ENCODE measurements around the gene ERC2. TPM values are rescaled to one million over a fixed set of nuclear protein-coding genes. Genes with fewer than 3 reads are reported as not detected.

The ERC2 gene
- total RNA-seq, 1 donor: 0.36 TPM

GRCh38 chr3:56424336-56424735, 43.9 kb downstream of the ERC2 start:
- Histone ChIP-seq H3K27me3 (ENCODE audit: insufficient read depth, low read length) (no peaks in the 10 kb centered on the region), H4K20me1 (ENCODE audit: insufficient read depth, low read length) (no peaks in the 10 kb centered on the region), H3K36me3 (ENCODE audit: insufficient read depth, low read length) (no peaks in the 10 kb centered on the region), H3K79me2 (ENCODE audit: insufficient read depth, low read length) (no peaks in the 10 kb centered on the region), H3K27ac (ENCODE audit: low read depth, low read length) (no peak overlapping the region), H3K9me3 (ENCODE audit: low read depth, low read length) (no peaks in the 10 kb centered on the region), H3K4me1 (ENCODE audit: insufficient read depth, low read length) (no peaks in the 10 kb centered on the region), H3K4me3 (ENCODE audit: insufficient read depth, low read length) (no peak overlapping the region), H2AFZ (ENCODE audit: low read length) (no peak overlapping the region), H3K4me2 (ENCODE audit: insufficient read depth, low read length) (no peak overlapping the region)
- TF ChIP-seq, protein P1, sequence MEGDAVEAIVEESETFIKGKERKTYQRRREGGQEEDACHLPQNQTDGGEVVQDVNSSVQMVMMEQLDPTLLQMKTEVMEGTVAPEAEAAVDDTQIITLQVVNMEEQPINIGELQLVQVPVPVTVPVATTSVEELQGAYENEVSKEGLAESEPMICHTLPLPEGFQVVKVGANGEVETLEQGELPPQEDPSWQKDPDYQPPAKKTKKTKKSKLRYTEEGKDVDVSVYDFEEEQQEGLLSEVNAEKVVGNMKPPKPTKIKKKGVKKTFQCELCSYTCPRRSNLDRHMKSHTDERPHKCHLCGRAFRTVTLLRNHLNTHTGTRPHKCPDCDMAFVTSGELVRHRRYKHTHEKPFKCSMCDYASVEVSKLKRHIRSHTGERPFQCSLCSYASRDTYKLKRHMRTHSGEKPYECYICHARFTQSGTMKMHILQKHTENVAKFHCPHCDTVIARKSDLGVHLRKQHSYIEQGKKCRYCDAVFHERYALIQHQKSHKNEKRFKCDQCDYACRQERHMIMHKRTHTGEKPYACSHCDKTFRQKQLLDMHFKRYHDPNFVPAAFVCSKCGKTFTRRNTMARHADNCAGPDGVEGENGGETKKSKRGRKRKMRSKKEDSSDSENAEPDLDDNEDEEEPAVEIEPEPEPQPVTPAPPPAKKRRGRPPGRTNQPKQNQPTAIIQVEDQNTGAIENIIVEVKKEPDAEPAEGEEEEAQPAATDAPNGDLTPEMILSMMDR (IDR thresholded peaks at IDR 0.05; ENCODE audit: extremely low read depth, low read depth, low read length): no peak
- DNase-seq (ENCODE audit: insufficient read length, low spot score, missing footprints): no peak

DNA sequence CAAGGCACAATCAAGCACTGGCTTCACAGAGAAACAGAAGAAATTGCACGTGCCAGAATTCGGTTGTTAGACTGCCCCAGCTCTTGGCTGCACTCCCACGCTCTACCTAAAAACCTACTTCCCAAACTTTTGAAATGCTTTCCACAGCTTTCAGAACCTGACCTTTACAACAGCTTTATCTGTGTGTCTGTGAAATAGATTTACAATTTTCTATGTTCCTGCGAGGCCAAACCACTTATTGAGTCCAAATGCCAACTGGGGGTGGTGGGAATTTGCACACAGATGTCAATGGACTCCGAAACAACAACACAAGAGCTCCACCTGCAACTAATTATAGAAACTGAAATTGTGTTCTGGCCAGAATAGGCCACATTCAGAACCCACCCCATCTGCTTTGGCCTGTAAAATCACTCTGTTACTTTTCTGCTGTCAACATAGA, 44.6 kb downstream of the ERC2 start:
- Histone ChIP-seq H3K4me3 (ENCODE audit: insufficient read depth, low read length) (no peak overlapping the region), H2AFZ (ENCODE audit: low read length) (no peak overlapping the region), H3K79me2 (ENCODE audit: insufficient read depth, low read length) (no peaks in the 10 kb centered on the region), H3K27ac (ENCODE audit: low read depth, low read length) (no peak overlapping the region), H3K4me1 (ENCODE audit: insufficient read depth, low read length) (no peaks in the 10 kb centered on the region), H3K9me3 (ENCODE audit: low read depth, low read length) (no peaks in the 10 kb centered on the region), H3K4me2 (ENCODE audit: insufficient read depth, low read length) (no peak overlapping the region), H3K36me3 (ENCODE audit: insufficient read depth, low read length) (no peaks in the 10 kb centered on the region), H4K20me1 (ENCODE audit: insufficient read depth, low read length) (no peaks in the 10 kb centered on the region), H3K27me3 (ENCODE audit: insufficient read depth, low read length) (no peaks in the 10 kb centered on the region)
- TF ChIP-seq, protein P1 (IDR thresholded peaks at IDR 0.05; ENCODE audit: extremely low read depth, low read depth, low read length): no peak
- no peak for DNase-seq (ENCODE audit: insufficient read length, low spot score, missing footprints)

DNA sequence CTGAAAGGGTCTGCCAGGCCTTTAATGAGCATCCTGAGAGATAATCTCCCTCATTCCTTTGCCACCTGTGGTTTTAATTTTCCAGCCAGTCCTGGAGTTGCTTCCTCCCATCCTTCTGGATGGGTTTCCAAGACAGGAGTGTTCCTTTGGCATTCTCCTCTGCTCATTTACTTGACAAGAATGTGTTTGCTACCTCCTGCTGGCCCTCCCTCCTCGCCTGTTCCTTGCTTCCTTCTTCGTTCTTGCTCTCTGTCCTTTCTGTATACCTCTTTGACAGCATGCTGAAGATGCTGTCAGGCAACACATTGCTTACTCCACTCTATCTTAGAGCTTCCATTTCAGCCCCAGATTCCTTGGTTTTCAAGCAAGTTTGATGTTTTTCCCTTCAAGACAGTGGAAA, 46.0 kb downstream of the ERC2 start:
- DNase-seq (ENCODE audit: insufficient read length, low spot score, missing footprints): no peak
- Histone ChIP-seq H2AFZ (ENCODE audit: low read length) (no peak overlapping the region), H3K79me2 (ENCODE audit: insufficient read depth, low read length) (no peaks in the 10 kb centered on the region), H3K4me3 (ENCODE audit: insufficient read depth, low read length) (no peak overlapping the region), H3K27ac (ENCODE audit: low read depth, low read length) (no peak overlapping the region), H3K4me1 (ENCODE audit: insufficient read depth, low read length) (no peaks in the 10 kb centered on the region), H3K36me3 (ENCODE audit: insufficient read depth, low read length) (no peaks in the 10 kb centered on the region), H3K27me3 (ENCODE audit: insufficient read depth, low read length) (no peaks in the 10 kb centered on the region), H4K20me1 (ENCODE audit: insufficient read depth, low read length) (no peaks in the 10 kb centered on the region), H3K9me3 (ENCODE audit: low read depth, low read length) (no peaks in the 10 kb centered on the region), H3K4me2 (ENCODE audit: insufficient read depth, low read length) (no peak overlapping the region)
- TF ChIP-seq, protein P1 (IDR thresholded peaks at IDR 0.05; ENCODE audit: extremely low read depth, low read depth, low read length): no peak

- Histone ChIP-seq H3K9me3 (ENCODE audit: low read depth, low read length) (no peaks in the 10 kb centered on the region), H3K27me3 (ENCODE audit: insufficient read depth, low read length) (no peaks in the 10 kb centered on the region), H3K79me2 (ENCODE audit: insufficient read depth, low read length) (no peaks in the 10 kb centered on the region), H4K20me1 (ENCODE audit: insufficient read depth, low read length) (no peaks in the 10 kb centered on the region), H3K4me3 (ENCODE audit: insufficient read depth, low read length) (no peak overlapping the region), H3K4me1 (ENCODE audit: insufficient read depth, low read length) (no peaks in the 10 kb centered on the region), H2AFZ (ENCODE audit: low read length) (no peak overlapping the region), H3K27ac (ENCODE audit: low read depth, low read length) (no peak overlapping the region), H3K36me3 (ENCODE audit: insufficient read depth, low read length) (no peaks in the 10 kb centered on the region), H3K4me2 (ENCODE audit: insufficient read depth, low read length) (no peak overlapping the region)
- TF ChIP-seq, protein P1 (IDR thresholded peaks at IDR 0.05; ENCODE audit: extremely low read depth, low read depth, low read length): no peak
- no peak for DNase-seq (ENCODE audit: insufficient read length, low spot score, missing footprints)
These were observed 47.1 kb downstream of the ERC2 start for GRCh38 chr3:56421205-56421604.

Measured in osteoblast (primary cell).